HL-60 (cell line): ENCODE measurements around the gene MYO7A.

Source experiments
- DNase-seq, 2 experiments: peaks; one replicate each; pipeline ENCODE4 v3.0.0-alpha.2; 2010 to 2020; ENCODE audit warnings: low read depth in 1 of 2, low spot score in 1 of 2
- H3K27ac ChIP-seq: fragments of 250-450 bp; sonication (Bioruptor Pico); replicated peaks from 2 replicates; pipeline ENCODE4 v1.5.1; 2020; ENCODE audit warnings: mild to moderate bottlenecking, moderate library complexity
- H3K27me3 ChIP-seq: fragments of 250-450 bp; sonication (Bioruptor Pico); 2 replicates; pipeline ENCODE4 v1.5.1; 2021; ENCODE audit warnings: mild to moderate bottlenecking, moderate library complexity; ENCODE audit not compliant: insufficient read depth, poor library complexity, severe bottlenecking
- H3K4me3 ChIP-seq: replicated peaks from 2 replicates; pipeline ENCODE4 v1.5.1; 2011; ENCODE audit warnings: mild to moderate bottlenecking, control low read depth, low read length; ENCODE audit not compliant: insufficient read depth
- CTCF ChIP-seq: IDR thresholded peaks from one replicate; pipeline ENCODE4 v1.5.1; 2011; ENCODE audit warnings: low read length, control low read depth, inconsistent platforms; ENCODE audit not compliant: insufficient read depth
- GABPA ChIP-seq: IDR thresholded peaks from 2 replicates; pipeline ENCODE4 v1.6.1; 2012; ENCODE audit warnings: low read depth
- POLR2AphosphoS5 ChIP-seq: IDR thresholded peaks from 2 replicates; pipeline ENCODE4 v1.6.1; 2012; ENCODE audit warnings: low read depth
- REST ChIP-seq: IDR thresholded peaks from 2 replicates; pipeline ENCODE4 v1.6.1; 2012; ENCODE audit warnings: low read depth; ENCODE audit not compliant: insufficient replicate concordance
- SPI1 ChIP-seq: IDR thresholded peaks from 2 replicates; pipeline ENCODE4 v1.6.1; 2012; ENCODE audit warnings: low read depth, mild to moderate bottlenecking, borderline replicate concordance

The MYO7A gene

GRCh38 chr11:77187111-77187750 is 59.2 kb downstream of the MYO7A start:
- Histone ChIP-seq H3K27me3 (no peaks in the 10 kb centered on the region), H3K4me3 (no peak overlapping the region), H3K27ac (no peak overlapping the region)
- no peak for DNase-seq
- TF ChIP-seq CTCF (no peak), SPI1 (peak; percentile 59; the same call in 1 of the 2 replicates)

GRCh38 chr11:77187776-77188632 is 60.0 kb downstream of the MYO7A start:
- peak; percentile 44 to 79 for DNase-seq
- no peak overlapping the region for H3K4me3 ChIP-seq

GRCh38 chr11:77188633-77189491 is 60.8 kb downstream of the MYO7A start:
- Histone ChIP-seq H3K27me3 (no peaks in the 10 kb centered on the region), H3K4me3 (no peak overlapping the region), H3K27ac (no peak overlapping the region)
- TF ChIP-seq POLR2AphosphoS5 (no peak), REST (no peak), SPI1 (no peak), CTCF (no peak), GABPA (no peak)
- no peak for DNase-seq

More at GRCh38 chr11:77187776-77188632, 60.0 kb downstream of the MYO7A start:
- Histone ChIP-seq H3K27ac (no peak overlapping the region), H3K27me3 (no peaks in the 10 kb centered on the region)
- TF ChIP-seq GABPA (no peak), CTCF (peak; percentile 88), REST (no peak)
